Mucosa of descending colon (tissue), 3 donors: Measurements from ENCODE around the gene ANKS6. TPM values are rescaled to one million over a fixed set of nuclear protein-coding genes. Genes with fewer than 3 reads are reported as not detected.
"Not testable (repeated sequence)": the region's sequence is repeated elsewhere in the genome, so short reads cannot be mapped to it uniquely, and the experiment has no call there.

Experiments
- ATAC-seq: fragments of 200-7000 bp; cut with Tn5 transposase; one replicate; pipeline ENCODE4 v1.9.1; 2020; ENCODE audit warnings: mild to moderate bottlenecking, moderate library complexity
- DNase-seq, 3 donors: peaks; one replicate each; pipeline ENCODE4 v3.0.0-alpha.2; 2020
- H3K36me3 ChIP-seq: fragments of 200-600 bp; one replicate; pipeline ENCODE4 v1.8.0; 2021; ENCODE audit warnings: low read depth, mild to moderate bottlenecking
- H3K4me1 ChIP-seq: fragments of 200-600 bp; one replicate; pipeline ENCODE4 v1.8.0; 2021; ENCODE audit warnings: low read depth, mild to moderate bottlenecking
- H3K4me3 ChIP-seq: fragments of 200-600 bp; one replicate; pipeline ENCODE4 v1.8.0; 2021; ENCODE audit warnings: mild to moderate bottlenecking
- H3K9me3 ChIP-seq: fragments of 200-600 bp; one replicate; pipeline ENCODE4 v1.8.0; 2021; ENCODE audit warnings: mild to moderate bottlenecking
- CTCF ChIP-seq: fragments of 200-600 bp; IDR thresholded peaks from one replicate; pipeline ENCODE4 v1.8.0; 2022; ENCODE audit warnings: antibody characterized with exemption, mild to moderate bottlenecking
- intact Hi-C, 2 donors: fragments of 100-400 bp; cut with DNase I in 1 of 2; cut with micrococcal nuclease in 1 of 2; formaldehyde crosslinking; loops; one replicate each; pipeline versions ENCODE4 v1.11.0 to v1.11.1; 2022; cut with DNase I, micrococcal nuclease
- total RNA-seq, 3 donors: library from RNA; stranded (reverse); fragmentation: NEBNext Ultra II Directional in 2 of 3; extraction: Animal tissue kit (Norgen Biotek cat#: 25700) in 2 of 3; gene quantifications; one replicate each; pipeline versions ENCODE4 v1.2.1 to v1.2.4, GENCODE V29; 2021 to 2023
- donor health status: DM: no; HTN: no; CAD: no; lungs with moderate emphysema.
- donor health status: DM: no; HTN: no; CAD: no.
- donor health status: DM: no; HTN: yes; CAD: no.

The ANKS6 gene
- total RNA-seq, 3 donors from 2014 or later, result 16.6 to 23.4 (median 22.4) TPM

- H3K4me1 ChIP-seq, result no peaks in the 10 kb centered on the region
- no peaks in the 10 kb centered on the region for H3K36me3 ChIP-seq
- intact Hi-C loops, result no loop called here
- TF ChIP-seq CTCF, result no peak
- ATAC-seq, result no peak
- H3K9me3 ChIP-seq, result no peaks in the 10 kb centered on the region
- H3K4me3 ChIP-seq, result no peak overlapping the region
- DNase-seq, result no peak
Observed at GRCh38 chr9:98688710-98689495, 107.5 kb downstream of the ANKS6 start.

GRCh38 chr9:98687911-98688310 lies 108.4 kb downstream of the ANKS6 start:
- intact Hi-C loops, result no loop called here
- H3K4me3 ChIP-seq, result no peak overlapping the region
- TF ChIP-seq CTCF, result no peak
- H3K9me3 ChIP-seq, result no peaks in the 10 kb centered on the region
- no peaks in the 10 kb centered on the region for H3K36me3 ChIP-seq
- no peak for DNase-seq
- H3K4me1 ChIP-seq, result no peaks in the 10 kb centered on the region
- no peak for ATAC-seq

GRCh38 chr9:98686961-98687855 lies 109.1 kb downstream of the ANKS6 start:
- no peak for TF ChIP-seq CTCF
- intact Hi-C loops, result no loop called here
- no peaks in the 10 kb centered on the region for H3K4me1 ChIP-seq
- no peaks in the 10 kb centered on the region for H3K9me3 ChIP-seq
- ATAC-seq (no peak), DNase-seq (no peak)
- no peak overlapping the region for H3K4me3 ChIP-seq
- no peaks in the 10 kb centered on the region for H3K36me3 ChIP-seq

- intact Hi-C loops, H3K9me3 ChIP-seq, H3K4me3 ChIP-seq, DNase-seq, ATAC-seq, H3K36me3 ChIP-seq, H3K4me1 ChIP-seq: not testable (repeated sequence)
Observed at GRCh38 chr9:98684816-98685215, 111.5 kb downstream of the ANKS6 start.

Other genes with a start within 250 kb of the ANKS6 start
- gene GABBR2, start 87.6 kb downstream of the ANKS6 start, total RNA-seq, result under 1 TPM in 1 of 3 donors, not detected in 2; 0.35 TPM
- gene GALNT12, start 11.1 kb upstream of the ANKS6 start, total RNA-seq, result 100 to 1,000 TPM in 2 of 3 donors, 10 to 100 TPM in 1; 54.6 to 139 (median 121) TPM
- 10 to 100 TPM in 2 of 3 donors, 1 to 10 TPM in 1; 4.2 to 43.4 (median 11.2) TPM for gene COL15A1, start 147.4 kb upstream of the ANKS6 start, total RNA-seq